Hematopoietic multipotent progenitor cell treated with erythropoietin and hydrocortisone succinate and interleukin-3 and kit ligand, for 17 days (in vitro differentiated cells): ENCODE results near the gene PTPRM.
"Not testable (repeated sequence)": the region's sequence is repeated elsewhere in the genome, so short reads cannot be mapped to it uniquely, and the experiment has no call there.

Experiments used
- DNase-seq: peaks from one replicate; pipeline ENCODE4 v3.0.0-alpha.2; 2015; ENCODE audit warnings: low spot score

PTPRM gene

DNA sequence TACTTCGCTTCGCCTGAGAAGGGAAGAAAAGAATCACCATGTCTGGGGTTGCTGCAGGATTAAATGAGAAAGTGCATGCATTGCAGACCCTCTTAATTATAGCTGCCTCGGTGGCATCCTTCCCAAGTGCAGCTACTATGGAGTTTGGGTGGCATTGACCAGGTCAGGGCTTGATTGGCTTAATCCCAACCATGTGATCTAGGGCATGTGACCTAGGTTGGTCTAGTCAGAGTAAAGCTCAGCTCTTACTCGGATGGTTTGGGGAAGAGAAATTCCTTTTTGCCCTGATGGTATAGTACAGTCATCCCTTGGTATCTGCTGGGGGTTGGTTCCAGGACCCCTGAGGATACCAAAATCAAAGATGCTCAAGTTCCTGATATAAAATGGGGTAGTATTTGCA, 863.9 kb downstream of the PTPRM start:
- DNase-seq, result no peak

DNA sequence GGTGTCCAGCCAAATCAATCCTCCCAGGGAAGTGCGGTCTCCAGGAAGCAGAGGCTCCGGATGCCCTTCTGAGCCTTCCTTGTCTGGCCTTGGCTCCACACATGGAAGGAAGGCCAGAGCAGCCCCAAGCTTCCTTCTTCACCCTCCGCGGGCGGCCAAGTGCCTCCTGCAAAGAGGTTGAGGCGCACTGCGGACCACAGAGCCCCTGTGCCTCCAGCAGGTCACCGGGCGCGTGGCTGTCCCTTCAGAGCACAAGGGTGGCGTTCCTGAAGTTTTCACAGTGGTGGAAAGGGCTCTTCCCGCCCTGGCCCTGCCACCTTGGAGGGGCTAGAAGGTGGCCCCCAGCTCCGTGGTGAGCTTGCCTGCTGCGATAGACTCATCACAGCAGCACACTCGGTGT, 866.2 kb downstream of the PTPRM start:
- no peak for DNase-seq

DNA sequence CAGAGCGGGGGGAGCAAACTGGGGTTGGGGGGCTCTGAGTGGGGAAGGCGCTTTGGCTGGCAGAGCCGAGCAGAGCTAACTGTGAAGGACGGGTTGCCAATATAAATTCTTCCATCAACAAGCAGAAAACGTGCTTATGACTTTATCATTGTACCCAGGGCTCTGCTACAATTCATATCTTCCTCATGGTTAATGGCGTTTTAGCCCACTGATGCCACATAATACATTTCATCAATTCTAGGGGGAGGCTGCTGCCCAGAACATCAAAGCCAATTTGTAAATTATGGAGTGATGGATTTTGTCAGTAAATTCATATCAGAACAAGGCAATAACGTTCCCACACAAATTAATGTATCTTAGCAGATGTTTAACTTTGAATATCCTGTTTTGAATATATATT, 866.7 kb downstream of the PTPRM start:
- no peak for DNase-seq

DNA sequence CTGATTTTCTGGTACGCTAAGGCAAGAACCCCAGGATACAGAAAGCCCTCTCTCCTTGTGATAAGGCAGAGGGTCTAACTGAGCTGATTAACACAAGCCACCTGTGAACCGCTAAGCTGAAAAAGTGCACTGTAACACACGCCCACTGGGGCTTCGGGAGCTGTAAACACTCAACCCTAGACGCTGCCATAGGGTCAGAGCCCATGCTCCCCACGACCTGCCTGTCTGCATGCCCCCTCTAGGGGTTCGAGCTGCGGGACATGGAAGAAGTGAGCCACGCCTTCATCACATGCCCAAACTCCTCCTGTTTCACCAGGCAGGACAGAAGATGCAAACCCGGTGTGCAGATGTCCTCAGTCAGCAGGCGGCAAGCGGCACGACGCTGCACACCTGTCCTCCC, 868.3 kb downstream of the PTPRM start:
- DNase-seq, result no peak

DNA sequence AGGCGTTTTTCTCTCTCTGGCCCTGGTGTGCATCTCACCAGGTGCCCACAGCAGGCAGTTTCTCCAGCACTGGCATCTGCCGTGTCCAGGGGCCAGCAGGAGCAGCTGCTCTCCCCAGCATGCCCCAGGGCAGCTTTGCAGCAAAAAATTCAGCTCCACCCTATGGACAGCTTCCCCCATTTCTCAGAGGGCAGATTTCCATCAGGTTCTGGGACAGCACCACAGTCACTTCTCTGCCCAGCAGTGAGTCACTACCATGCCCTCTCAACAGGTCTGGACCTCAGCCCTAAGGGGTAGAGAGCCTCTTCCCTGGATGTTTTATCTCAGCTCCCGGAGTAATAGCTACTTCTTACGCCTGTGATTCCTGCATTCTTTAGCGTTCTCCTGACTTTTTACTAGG, 871.9 kb downstream of the PTPRM start:
- no peak for DNase-seq

DNA sequence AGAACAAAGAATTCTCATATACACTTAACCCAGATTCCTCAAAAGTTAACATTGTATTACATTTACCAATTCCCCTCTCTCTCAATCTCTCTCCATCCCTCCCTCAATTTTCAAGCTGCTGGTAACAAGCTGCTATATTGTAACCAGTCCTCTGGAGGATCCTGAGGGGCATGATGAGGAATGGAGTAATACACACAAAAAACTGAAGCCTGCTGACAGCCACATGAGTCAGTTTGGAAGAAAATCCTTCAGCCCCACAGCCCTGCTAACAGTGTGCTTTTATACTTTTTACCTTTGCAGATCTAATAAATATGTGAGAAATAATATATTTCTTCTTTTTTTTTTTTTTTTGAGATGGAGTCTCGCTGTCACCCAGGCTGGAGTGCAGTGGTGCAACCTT, 876.4 kb downstream of the PTPRM start:
- DNase-seq, result no peak

DNA sequence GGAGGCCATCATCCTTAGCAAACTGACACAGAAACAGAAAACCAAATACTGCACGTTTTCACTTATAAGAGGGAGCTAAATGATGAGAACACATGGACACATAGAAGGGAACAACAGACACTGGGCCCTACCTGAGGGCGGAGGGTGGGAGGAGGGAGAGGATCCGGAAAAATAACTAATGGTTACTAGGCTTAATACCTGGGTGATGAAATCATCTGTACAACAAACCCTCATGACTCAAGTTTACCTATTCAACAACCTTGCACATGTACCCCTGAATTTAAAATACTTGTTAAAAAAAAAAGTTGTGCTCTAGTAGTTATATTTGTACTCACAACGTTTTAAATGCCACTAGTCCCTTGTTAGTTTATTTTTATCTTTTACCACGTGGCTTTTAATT, 879.8 kb downstream of the PTPRM start:
- not testable (repeated sequence) for DNase-seq

DNA sequence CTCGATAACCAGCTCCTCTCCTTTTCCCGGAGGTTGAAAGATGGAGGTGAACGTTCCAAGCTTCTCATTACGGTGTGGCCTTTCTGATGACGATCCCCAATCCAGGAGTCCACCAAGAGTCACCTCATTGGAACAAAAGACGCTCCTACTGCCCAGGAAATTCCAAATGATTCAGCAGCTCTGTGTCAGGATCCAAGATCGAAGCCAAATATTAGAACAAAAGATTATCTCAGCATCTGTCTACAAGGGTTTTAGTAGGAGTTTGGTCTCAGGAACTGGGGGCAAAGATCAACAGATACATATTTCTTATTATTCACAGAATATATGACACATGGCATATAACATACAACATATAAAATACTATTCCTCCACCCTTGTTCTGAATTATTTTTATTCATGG, 881.0 kb downstream of the PTPRM start:
- DNase-seq, result no peak

DNA sequence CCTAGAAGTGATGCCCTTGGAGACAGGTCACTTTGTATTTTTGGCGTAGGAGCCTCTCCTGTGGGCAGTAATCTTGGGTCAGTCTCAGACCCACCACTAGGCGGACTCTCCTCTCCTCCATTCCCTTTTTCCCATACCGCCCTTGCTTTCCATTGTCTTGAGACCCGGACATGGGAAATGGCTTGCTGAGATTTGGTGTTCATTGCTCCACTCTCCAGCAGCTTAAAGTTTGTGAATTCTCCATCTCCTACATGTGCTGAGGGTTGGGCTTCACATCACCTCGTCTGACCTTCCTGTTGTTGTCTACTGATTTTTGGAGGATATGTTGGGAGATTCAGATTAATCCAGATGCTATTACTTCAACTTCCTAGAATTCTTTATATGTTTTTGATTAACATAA, 882.9 kb downstream of the PTPRM start:
- DNase-seq, result no peak

DNA sequence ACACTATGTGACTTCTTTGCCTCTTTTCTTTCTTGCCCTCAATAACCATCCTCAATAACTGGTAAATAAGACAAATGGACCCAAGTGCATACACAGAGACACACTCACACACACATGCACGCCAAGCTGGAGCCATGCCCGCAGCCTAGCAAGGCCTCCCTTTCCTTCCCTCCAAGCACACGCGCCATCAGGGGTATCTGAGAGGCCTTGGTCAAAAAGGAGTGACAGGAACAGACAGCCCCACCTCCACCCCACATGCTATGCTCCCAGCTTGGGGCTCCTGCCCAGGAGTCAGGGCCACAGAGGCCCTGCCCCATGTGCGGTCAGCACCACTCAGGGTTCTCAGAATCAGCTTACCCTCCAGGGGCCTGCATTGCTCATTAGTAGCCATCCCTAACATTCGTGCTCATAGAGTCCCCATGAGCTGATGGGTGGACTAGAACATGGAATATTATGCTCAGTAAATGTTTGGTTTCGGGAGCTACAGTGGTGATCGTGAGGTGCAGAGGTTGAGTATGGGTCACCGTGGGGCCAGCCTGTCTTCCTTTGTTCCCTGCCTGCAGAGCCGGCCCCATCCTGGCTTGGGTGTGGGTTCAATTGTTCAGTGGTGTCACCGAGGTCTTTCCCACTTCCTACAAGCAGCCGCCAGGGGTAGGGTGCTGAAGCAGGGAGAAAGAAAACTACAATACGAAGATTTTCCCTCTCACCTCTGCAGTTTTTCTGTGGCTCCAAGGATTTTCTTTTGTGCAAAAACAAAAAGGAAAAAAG, 884.0 kb downstream of the PTPRM start:
- no peak for DNase-seq

DNA sequence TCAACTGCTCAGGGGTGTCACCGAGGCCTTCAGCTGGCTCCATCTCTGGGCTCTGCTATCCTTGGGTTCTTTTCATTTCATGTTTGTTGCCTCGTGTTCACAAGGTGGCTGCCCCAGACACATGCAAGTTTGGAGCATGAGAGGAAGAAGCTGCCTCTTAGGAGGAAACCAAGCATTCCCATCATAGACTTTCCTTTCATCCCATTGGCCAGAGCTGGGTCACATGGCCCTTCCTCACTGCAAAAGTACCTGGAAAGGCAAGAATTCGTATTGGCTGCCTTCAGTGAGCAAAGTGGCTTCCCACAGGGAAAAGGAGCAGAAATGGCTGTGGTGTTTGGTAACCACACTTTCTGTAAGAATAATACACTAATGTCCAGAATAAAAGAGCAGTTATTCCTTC, 886.4 kb downstream of the PTPRM start:
- DNase-seq, result no peak

DNA sequence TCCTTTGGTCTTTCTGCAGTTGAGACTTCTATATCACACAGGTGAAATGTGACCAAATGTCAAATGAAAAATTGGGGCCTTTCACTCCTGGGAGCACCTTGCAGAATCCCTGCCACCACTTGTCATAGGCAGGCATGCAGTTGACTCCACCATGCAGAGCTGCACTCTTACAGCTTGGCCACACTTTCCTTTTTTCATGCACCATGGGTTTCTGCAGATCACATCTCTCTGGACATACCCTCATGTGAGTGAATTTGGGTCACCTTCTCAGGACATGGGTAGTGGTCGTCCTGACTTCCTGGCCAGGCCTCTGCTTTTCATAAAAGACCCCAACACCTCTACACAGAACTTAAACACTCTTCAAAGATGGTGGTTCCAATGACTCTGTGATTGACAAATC, 887.0 kb downstream of the PTPRM start:
- DNase-seq, result no peak

DNA sequence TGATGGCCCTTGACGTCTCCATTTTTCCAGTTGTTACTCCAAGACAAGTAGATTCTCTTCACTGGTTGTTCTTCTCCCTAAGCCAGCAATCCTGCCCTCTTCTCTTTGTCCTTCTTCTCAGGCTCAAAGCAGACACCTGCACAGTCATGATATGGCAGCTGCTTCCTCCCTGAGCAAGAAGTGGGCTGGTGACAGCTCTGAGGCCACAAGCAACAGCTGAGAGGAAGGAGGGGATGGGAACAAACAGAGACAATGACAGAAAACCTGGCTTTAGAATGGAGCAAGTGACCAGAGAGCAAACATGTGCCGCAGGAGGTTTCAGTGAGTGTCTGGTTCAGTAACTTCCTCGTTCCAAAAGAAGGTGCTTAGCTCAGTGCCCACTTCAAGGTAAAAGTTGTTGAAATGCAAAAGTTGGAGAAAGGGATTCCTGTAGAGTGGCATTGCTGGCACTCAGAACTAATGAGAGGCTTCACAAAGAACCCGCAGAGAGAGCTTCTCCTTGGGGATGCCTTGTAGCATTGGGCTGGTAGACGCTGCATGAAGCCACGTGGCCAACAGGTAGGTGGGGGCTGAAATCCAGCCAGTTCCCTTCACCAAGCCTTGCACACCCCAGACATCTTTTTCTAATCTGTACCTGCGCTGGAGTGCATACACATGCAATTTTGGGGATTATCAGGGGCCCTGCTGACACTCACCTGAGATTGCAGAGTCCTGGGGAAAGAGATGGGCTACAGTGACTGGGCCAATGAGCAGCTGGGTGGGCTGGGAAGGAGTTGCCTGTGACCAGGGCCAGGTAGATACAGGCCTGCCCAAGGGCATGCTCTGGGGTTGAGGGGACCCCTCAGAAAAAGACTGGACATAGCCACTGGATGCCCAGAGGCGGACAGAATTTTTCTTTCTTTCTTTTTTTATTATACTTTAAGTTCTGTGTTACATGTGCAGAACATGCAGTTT, 888.8 kb downstream of the PTPRM start:
- no peak for DNase-seq
